Stimulated activated CD4-positive, alpha-beta T cell treated with anti-CD3 and anti-CD28 coated beads, Interleukin-15, amount 100 ng/mL, for 1 hour (primary cell): ENCODE results near the gene RASGEF1C.

Experiments
- DNase-seq, 2 donors: peaks; one replicate each; pipeline ENCODE4 v3.0.0-alpha.2; 2020; ENCODE audit warnings: low read depth in 1 of 2, low spot score in 1 of 2

The RASGEF1C gene

GRCh38 chr5:180084638-180085561 lies 124.1 kb downstream of the RASGEF1C start:
- no peak for DNase-seq

DNA sequence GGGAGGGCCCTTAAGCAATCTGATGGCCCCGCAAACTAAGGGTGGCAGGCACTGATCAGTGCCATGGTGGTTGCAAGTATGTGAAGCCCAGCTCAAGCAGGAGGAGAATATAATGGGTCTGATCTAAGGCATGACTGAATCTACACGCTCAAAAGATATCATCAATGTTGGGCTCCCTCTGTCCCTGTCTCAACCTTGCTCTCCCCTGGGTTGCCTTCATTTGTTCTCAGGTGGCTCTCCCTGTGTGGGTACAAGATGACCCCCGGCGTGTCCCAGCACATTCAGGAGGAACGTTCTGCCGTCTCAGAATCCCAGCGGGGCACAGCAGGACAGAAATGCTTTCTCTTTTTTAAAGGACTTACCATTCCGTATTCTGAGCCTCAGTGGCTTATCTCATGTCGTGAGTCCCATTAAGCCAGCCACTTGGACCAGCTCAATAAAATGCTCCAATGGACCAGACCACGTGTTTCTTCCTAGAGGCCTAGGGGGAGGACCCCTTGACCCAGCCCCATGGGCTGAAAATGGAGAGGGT lies 125.4 kb downstream of the RASGEF1C start:
- no peak for DNase-seq

DNA sequence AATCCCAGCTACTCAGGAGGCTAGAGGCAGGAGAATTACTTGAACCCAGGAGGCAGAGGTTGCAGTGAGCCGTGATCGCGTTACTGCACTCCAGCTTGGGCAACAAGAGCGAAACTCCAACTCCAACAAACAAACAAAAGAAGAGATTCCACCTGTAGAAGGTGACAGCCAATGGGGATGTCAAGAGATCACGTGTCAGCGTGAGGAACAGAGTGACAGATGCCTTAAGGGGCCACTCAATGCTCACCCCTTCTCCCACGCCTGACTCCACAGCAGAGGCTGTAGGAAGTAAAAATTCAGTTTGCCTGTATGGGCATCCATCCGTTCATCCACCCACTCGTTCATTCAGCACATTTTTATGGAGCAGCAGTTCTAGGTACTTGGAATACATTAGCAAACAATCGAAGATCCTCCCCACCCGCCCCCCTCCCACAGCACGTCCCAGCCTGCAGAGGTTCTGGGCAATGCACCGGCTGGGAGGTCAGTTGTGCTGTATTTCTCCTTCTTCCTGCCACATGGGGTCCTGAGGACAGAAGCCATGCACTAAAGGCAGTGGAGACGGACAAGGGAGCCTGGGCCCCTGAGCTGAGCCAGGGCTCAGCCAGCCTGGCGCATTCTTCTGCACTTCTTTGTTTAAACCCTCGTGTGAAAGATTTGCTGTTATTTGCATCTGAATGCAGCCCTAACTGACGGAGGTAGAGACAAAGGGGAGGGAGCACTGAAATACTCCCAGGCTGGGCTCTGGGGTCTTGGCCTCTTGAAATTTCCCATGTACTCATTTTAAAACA lies 126.2 kb downstream of the RASGEF1C start:
- no peak for DNase-seq

DNA sequence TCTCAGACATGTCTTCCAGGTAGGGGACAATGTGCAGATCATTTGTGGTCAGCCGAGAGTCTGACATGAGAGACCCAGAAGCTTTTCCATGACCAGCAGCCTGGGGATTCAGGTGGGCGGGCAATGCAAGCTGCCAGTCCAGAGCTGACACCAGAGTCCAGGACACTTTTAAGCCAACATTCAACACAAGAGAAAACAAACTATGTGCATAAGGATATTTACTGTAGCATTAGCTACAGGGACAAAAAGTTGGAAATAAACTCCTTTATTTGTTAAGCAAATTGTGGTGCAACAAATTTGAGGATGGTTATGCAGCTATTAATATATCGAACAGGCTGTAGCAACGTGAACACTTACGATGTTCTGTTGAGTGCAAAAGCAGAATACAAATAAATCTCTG lies 127.5 kb downstream of the RASGEF1C start:
- DNase-seq, result no peak

DNA sequence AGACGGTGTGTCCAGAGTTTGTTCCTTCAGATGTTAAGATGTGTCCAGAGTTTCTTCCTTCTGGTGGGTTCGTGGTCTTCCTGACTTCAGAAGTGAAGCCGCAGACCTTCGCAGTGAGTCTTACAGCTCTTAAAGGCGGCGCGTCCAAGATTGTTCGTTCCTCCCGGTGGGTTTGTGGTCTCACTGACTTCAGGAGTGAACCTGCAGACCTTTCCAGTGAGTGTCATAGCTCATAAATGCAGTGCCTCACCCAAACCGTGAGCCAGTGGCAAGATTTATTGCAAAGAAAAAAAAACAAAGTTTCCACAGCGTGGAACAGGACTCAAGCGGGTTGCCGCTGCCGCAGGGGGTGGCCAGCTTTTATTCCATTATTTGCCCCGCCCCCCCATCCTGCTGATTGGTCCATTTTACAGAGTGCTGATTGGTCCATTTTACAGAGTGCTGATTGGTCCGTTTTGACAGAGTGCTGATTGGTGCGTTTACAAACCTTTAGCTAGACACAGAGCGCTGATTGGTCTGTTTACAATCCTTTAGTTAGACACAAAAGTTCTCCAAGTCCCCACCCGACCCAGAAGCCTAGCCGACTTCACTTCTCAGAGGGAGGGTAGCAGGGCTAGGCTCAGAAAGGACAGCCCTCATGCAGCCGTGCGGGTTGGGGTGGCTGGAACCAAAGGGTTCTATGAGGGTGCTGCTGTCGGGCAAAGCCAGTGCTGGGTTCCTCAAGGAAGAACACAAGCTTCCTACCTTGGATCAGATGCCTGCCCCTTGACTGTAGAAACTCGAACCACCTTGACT lies 128.3 kb downstream of the RASGEF1C start:
- peak in 1 of 2 donors; percentile 34 for DNase-seq

GRCh38 chr5:180079702-180080466 lies 129.1 kb downstream of the RASGEF1C start:
- no peak for DNase-seq

DNA sequence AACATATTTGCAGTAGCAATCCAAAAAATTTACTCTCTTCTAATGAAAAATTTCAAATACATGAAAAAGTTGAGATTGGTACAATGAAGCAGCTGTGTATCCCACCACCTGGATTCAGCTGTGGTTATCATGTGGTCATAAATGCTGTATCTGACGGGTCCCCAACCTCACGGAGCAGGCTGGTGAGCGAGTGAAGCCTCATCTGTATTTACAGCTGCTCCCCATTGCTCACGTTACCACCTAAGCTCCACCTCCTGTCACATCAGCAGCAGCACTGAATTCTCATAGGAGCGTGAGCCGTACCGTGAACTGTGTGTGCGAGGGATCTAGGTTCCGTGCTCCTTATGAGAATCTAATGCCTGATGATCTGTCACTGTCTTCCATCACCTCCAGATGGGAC lies 130.7 kb downstream of the RASGEF1C start:
- no peak for DNase-seq

DNA sequence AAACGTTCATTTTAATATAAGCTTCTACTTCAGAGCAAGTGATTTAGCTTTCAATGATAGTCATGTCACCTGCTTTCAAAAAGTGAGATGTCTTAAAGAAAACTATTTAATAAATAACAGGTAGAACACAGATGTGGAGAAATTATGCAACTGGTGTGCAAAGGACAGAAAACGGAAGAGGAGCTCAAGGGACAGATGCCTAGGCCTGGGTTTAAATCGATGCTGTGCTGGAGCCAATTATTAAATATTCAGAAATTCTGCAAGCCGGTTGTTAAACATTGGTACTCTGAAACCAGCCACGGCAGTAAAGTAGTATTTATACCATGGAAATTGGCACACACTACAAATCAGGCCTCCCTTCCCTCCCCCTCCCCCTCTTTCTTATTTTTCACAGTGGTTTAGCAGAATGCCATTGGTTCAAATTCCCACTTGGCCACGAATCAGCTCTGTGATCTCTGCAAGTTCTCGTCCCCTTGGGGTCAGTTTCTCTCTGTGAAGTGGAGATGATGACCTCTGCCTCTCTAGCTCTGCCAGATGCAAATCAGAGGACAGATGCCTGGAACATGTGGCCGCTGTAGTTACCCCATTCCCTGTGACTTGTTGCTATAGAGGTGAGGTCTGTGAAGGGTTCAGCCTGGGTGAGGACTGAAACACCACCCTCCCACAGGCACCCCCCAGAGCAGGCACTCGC lies 131.3 kb downstream of the RASGEF1C start:
- DNase-seq, result no peak

DNA sequence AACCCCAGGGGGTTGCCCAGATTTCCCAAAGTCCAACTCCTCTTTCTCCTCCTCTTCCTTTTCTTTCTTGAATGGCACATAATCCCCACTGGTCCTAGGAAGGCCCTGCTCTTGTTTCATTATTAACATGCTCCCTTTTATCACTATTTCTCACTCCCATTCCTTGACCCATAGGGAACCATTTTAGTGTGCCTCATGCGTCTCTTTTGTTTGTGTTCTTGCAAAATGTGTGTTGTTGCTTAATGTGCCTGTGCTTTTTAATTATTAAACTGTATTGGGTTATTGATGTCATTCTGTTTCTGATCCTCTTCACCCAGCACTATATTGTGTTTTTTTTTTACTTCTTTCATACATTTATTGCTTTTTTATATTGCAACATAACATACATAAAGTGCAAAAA lies 133.3 kb downstream of the RASGEF1C start:
- DNase-seq, result no peak

DNA sequence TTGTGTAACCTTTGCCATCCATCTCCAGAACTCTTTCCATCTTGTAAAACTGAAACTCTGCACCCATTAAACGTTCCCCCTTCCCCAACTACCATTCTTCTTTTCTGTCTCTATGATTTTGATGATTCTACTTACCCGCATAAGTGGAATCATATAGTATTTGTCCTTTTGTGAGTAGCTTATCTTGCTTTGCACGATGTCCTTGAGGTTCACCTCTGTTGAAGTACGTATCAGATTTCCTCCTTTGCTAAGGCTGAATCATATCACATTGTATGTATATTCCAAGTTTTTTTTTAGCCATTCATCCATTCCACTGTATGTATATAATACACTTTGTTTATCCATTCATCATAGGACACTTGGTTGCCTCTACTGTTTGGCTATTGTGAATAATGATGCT lies 134.5 kb downstream of the RASGEF1C start:
- DNase-seq, result no peak

- DNase-seq, result no peak
Measured at GRCh38 chr5:180072556-180072955, 136.5 kb downstream of the RASGEF1C start.

DNA sequence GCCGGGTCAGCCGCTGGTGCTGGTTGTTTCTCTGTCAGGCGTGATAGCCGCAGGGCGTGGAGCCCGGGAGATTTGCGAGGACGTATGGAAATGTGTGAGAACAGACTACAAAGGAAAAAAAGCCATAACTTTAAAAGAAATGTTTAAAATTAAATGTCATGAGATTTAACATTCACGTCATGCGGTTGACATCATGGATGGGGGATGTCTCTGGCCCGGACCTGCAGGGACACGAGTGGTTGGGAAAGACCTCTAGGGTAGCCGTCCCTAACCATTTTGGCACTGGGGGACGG lies 136.8 kb downstream of the RASGEF1C start:
- DNase-seq, result no peak

DNA sequence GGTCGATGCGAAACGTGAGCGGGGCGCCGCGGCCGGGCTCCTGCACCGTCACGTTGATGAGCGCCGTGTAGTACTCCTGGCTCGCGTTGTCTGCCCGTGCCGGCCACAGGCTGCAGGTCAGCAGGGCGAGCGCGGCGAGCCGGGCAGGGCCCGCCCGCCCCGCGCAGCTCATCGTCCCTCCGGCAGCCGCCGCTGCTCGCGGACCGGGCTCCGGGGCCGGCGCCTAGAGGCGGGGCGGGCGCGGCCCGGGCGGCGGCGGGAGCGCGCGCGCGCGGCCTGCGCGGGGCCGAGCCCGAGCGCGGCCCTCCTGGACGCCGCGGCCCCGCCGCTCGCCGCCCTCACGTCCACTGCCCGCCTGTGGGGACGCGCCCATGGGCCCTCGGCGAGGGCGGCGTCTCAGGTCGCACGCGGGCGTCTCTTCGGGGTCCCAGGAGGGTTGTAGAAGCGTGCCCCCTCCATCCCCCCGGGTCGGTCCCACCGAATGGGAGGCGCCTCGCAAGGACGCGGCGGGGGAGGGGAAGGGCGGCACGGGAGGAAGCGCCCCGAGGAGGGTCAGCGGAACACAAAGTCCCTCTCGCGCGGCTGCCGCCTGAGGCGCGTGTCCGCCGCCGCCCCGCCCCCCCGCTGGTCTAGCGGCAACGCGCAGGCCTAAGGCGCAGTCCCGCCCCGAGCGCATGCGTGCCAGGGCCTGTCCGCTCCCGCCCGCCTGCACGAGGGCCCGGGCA lies 137.3 kb downstream of the RASGEF1C start, which contains the start of gene RNF130:
TSS of gene RNF130 (minus strand) at position 229 of the 725 bp plus-strand sequence. CDS start at position 172, 57 bp downstream.
- DNase-seq, result peak; percentile 71 to 83

DNA sequence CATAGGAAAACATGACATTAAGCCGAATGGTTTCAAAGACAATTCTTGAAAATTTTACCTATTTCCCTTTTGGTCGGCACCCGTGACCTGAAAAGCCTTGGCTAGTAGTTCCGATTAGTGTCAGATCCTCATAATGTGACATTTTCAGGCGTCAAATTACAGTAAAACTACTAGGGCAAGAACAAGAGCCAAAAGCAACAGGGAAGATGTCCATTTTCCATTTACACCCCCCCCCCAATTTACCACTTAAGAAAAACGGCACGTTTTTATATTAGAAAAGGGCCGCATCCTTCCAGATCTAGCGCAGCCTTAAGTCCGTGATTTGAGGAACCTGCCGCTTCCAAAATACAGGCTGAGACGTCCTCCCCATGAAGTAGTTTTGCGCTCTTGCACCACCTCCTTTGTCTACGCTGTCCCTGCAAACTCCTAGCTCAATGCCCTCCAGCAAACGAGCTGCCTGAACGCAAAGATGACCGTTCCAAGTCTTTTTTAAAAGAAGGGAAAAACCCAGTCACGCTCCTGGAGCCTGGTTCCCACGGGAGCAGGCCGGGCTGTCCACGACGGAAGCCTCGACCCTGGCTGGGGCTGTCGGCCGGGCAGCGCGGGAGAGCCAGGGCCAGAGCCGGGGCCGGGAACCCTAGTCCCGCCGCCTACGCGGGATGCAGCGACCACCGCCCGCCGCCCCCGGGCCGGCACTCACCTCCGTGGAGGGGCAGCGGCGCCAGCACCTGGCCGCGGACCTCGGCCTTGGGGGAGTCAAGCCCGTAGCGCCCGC lies 138.1 kb downstream of the RASGEF1C start:
- DNase-seq, result no peak

DNA sequence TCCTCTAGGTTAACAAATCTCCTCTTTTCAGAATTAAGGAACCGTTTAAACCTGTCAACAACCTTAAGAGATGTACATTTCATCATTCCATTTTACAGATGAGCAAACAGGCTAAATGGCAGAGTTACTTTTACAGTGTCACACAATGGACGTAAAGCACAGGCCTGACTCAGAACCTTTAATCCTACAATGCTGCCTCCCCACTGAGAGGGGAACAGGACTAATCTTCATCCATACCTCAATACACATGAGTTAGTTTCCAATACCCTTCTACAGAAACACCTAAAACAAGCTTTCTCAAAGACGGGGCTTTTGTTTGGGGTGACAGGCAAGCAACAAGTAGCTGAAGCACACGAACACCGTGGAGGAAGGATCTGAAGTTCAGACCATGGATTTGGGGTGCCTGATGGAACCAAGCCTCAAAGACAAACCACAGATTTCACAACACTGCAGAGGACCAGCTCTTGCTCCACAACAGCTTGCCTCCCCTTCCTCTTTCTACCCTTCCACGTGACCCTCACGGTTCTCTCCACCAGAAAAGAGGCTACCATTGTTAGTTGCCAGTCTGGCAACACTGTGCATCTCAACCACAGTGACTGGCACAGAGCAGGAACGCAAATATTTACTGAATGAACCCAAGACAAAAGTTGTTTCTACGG lies 139.3 kb downstream of the RASGEF1C start:
- DNase-seq, result no peak

- no peak for DNase-seq
Measured at GRCh38 chr5:180068519-180069090, 140.4 kb downstream of the RASGEF1C start.

GRCh38 chr5:180067986-180068385 lies 141.0 kb downstream of the RASGEF1C start:
- no peak for DNase-seq

- no peak for DNase-seq
Measured at GRCh38 chr5:180060192-180060591, 148.8 kb downstream of the RASGEF1C start.
